Upper lobe of left lung (tissue), 6 donors: ENCODE measurements around the gene PAIP1. TPM values are rescaled to one million over a fixed set of nuclear protein-coding genes. Genes with fewer than 3 reads are reported as not detected.

ENCODE experiments used
- ATAC-seq, 2 donors: fragments of 200-7000 bp; cut with Tn5 transposase; one replicate each; pipeline ENCODE4 v1.9.1; 2022; ENCODE audit warnings: mild to moderate bottlenecking in 2 of 2, moderate library complexity in 2 of 2; ENCODE audit not compliant: low FRiP score in 2 of 2
- DNase-seq, 2 donors: peaks; one replicate each; pipeline ENCODE4 v3.0.0-alpha.2; 2019 to 2020
- H3K27ac ChIP-seq, 4 donors: fragments of 200-600 bp; sonication (generic); one replicate each; pipeline ENCODE4 v1.5.1; 2016 to 2019
- H3K27me3 ChIP-seq, 4 donors: fragments of 200-600 bp; sonication (generic); one replicate each; pipeline ENCODE4 v1.5.1; 2017 to 2019
- H3K36me3 ChIP-seq, 4 donors: fragments of 200-600 bp; sonication (generic); one replicate each; pipeline ENCODE4 v1.5.1; 2016 to 2019
- H3K4me1 ChIP-seq, 4 donors: fragments of 200-600 bp; sonication (generic); one replicate each; pipeline ENCODE4 v1.5.1; 2018 to 2019
- H3K4me3 ChIP-seq, 4 donors: fragments of 200-600 bp; sonication (generic); one replicate each; pipeline ENCODE4 v1.5.1; 2017 to 2019; ENCODE audit warnings: mild to moderate bottlenecking in 2 of 4, moderate library complexity in 1 of 4
- H3K9me3 ChIP-seq, 4 donors: fragments of 200-600 bp; sonication (generic); one replicate each; pipeline ENCODE4 v1.5.1; 2018 to 2019
- CTCF ChIP-seq, 6 experiments: fragments of 450-650 bp in 4 of 6; fragments of 200-600 bp in 2 of 6; sonication (generic) in 2 of 6; IDR thresholded peaks; one replicate each; pipeline ENCODE4 v1.5.1; 2016 to 2019; ENCODE audit warnings: antibody characterized with exemption in 6 of 6
- EP300 ChIP-seq, 4 donors: sonication (generic); formaldehyde crosslinking; IDR thresholded peaks; one replicate each; pipeline ENCODE4 v1.5.1; 2017; ENCODE audit warnings: antibody characterized with exemption in 4 of 4, control low read depth in 2 of 4
- POLR2A ChIP-seq, 4 donors: fragments of 450-650 bp; IDR thresholded peaks; one replicate each; pipeline ENCODE4 v1.5.1; 2016 to 2017; ENCODE audit warnings: antibody characterized with exemption in 4 of 4, mild to moderate bottlenecking in 2 of 4
- POLR2AphosphoS5 ChIP-seq, 2 donors: sonication (generic); formaldehyde crosslinking; IDR thresholded peaks; one replicate each; pipeline ENCODE4 v1.5.1; 2017; ENCODE audit warnings: antibody characterized with exemption in 2 of 2
- WGBS, 2 donors: methylation state at CpG; one replicate each; pipeline ENCODE4 v1.1.5; 2017 to 2018; 5-methylcytosine and 5-hydroxymethylcytosine counted together
- total RNA-seq, 6 donors: library from RNA; depleted of rRNA in 4 of 6; stranded (reverse); fragments of >200 nt in 4 of 6; gene quantifications; one replicate each; pipeline versions ENCODE4 v1.1.0 to v1.2.1, GENCODE V29; 2016 to 2021
- donor health status: DM: no; HTN: no; CAD: no; lungs with moderate emphysema.
- donor health status: DM: no; HTN: yes; CAD: no; lungs with severe emphysema.

Gene PAIP1
- total RNA-seq, 6 donors from 2014 or later: 44.9 to 81.0 (median 67.2) TPM

- ATAC-seq (no peak), DNase-seq (no peak)
- WGBS, 2 donors: 86 to 89% methylated on average over 5 of the region's 5 CpGs
- Histone ChIP-seq H3K9me3 (no peaks in the 10 kb centered on the region), H3K4me3 (no peak overlapping the region), H3K27ac (no peak overlapping the region), H3K4me1 (no peaks in the 10 kb centered on the region), H3K27me3 (no peaks in the 10 kb centered on the region), H3K36me3 (peaks cover 0 to 3% (median 0%) of the 10 kb centered on the region in 4 donors)
- TF ChIP-seq EP300 (IDR thresholded peaks at IDR 0.05) (no peak), POLR2A (IDR thresholded peaks at IDR 0.05) (no peak), CTCF (IDR thresholded peaks at IDR 0.05) (no peak), POLR2AphosphoS5 (IDR thresholded peaks at IDR 0.05) (no peak)
Measured at GRCh38 chr5:43497311-43498104, 59.4 kb downstream of the PAIP1 start.

- WGBS, 2 donors: 91 to 97% methylated on average over 1 of the region's 1 CpG
- Histone ChIP-seq H3K27me3 (no peaks in the 10 kb centered on the region), H3K36me3 (peaks cover 0 to 4% (median 0%) of the 10 kb centered on the region in 4 donors), H3K4me3 (no peak overlapping the region), H3K4me1 (no peaks in the 10 kb centered on the region), H3K27ac (no peak overlapping the region), H3K9me3 (no peaks in the 10 kb centered on the region)
- DNase-seq (no peak), ATAC-seq (no peak)
- TF ChIP-seq CTCF (IDR thresholded peaks at IDR 0.05) (no peak), EP300 (IDR thresholded peaks at IDR 0.05) (no peak), POLR2AphosphoS5 (IDR thresholded peaks at IDR 0.05) (no peak), POLR2A (IDR thresholded peaks at IDR 0.05) (no peak)
Measured at GRCh38 chr5:43491326-43491725, 65.6 kb downstream of the PAIP1 start.

GRCh38 chr5:43486353-43486752 is 70.5 kb downstream of the PAIP1 start:
- Histone ChIP-seq H3K9me3 (no peaks in the 10 kb centered on the region), H3K4me3 (no peak overlapping the region), H3K27me3 (no peaks in the 10 kb centered on the region), H3K27ac (no peak overlapping the region), H3K4me1 (peaks cover 9 to 27% (median 13%) of the 10 kb centered on the region in 4 donors), H3K36me3 (no peaks in the 10 kb centered on the region)
- TF ChIP-seq EP300 (IDR thresholded peaks at IDR 0.05): no peak
- TF ChIP-seq CTCF (IDR thresholded peaks at IDR 0.05): no peak
- no peak for TF ChIP-seq POLR2AphosphoS5 (IDR thresholded peaks at IDR 0.05)
- no peak for TF ChIP-seq POLR2A (IDR thresholded peaks at IDR 0.05)
- WGBS, 2 donors: 85 to 89% methylated on average over 3 of the region's 3 CpGs
- ATAC-seq (no peak), DNase-seq (no peak)

- Histone ChIP-seq H3K36me3 (no peaks in the 10 kb centered on the region), H3K27ac (peak overlapping the region; percentile 94 to 99 (median 96)), H3K9me3 (no peaks in the 10 kb centered on the region), H3K27me3 (no peaks in the 10 kb centered on the region), H3K4me3 (no peak overlapping the region), H3K4me1 (peaks cover 9 to 27% (median 13%) of the 10 kb centered on the region in 4 donors)
- no peak for TF ChIP-seq POLR2AphosphoS5 (IDR thresholded peaks at IDR 0.05)
- no peak for TF ChIP-seq EP300 (IDR thresholded peaks at IDR 0.05)
- no peak for TF ChIP-seq CTCF (IDR thresholded peaks at IDR 0.05)
- WGBS, 2 donors: 71 to 84% methylated on average over 1 to 2 of the region's 2 CpGs
- DNase-seq (peak in 1 of 2 donors; percentile 39), ATAC-seq (no peak)
Measured at GRCh38 chr5:43485406-43485805, 71.5 kb downstream of the PAIP1 start.
